GM12864 (cell line): Measurements from ENCODE around the gene TNIK.
"Not testable (repeated sequence)": the region's sequence is repeated elsewhere in the genome, so short reads cannot be mapped to it uniquely, and the experiment has no call there.

Experiments
- DNase-seq: peaks from one replicate; pipeline ENCODE4 v3.0.0-alpha.2; 2011; ENCODE audit warnings: low read depth
- H3K4me3 ChIP-seq: 2 replicates; pipeline ENCODE4 v1.5.1; 2011; ENCODE audit warnings: mild to moderate bottlenecking, low read depth, low read length, control low read depth
- TF ChIP-seq, protein P1 (sequence below): IDR thresholded peaks from 2 replicates; pipeline ENCODE4 v1.5.1; 2011; ENCODE audit warnings: low read depth, mild to moderate bottlenecking, moderate library complexity, low read length, control low read depth, inconsistent platforms; ENCODE audit errors: missing control alignments

TNIK gene

DNA sequence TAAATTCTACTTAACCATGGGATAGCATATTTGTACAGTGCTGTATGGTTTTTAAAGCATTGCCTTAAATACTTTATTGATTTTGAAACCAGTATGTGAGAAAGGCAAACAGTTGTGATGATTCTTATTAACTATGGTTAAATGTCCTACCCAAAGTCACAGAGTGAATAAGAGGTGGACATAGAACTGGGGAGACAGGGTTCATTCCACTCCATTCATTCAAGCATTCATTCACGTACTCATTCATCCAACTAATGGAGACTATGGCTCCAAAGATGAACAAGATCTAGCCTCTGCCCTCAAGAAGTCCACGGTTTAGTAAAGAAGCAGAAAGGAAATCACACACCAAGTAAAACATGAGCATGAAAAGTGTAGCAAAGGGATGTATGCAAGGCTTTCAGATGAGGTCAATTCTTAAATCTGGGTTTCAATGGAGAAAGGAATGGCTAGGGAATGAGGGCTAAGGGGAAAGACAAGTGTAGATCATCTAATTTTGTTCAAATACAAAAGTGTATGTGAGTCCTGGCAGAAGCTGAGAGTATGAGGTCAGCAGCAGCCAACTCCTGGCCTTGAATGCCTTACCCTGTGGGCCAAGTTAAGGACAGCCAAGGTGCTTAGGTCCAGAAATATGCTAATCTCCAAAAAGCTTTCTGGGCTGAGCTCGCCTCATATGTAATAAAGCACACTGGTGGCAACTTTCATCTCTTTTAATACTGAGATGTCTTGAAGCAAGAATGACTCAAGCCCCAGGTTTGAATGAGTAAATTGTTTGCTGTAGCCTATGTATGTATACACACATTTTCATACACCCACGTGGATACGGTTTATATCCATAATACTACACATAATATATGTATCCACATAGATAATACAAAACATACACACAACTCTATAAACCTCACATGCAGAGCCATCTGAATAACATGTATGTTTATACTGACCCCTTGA lies 4.3 kb downstream of the TNIK start:
- TF ChIP-seq, protein P1, sequence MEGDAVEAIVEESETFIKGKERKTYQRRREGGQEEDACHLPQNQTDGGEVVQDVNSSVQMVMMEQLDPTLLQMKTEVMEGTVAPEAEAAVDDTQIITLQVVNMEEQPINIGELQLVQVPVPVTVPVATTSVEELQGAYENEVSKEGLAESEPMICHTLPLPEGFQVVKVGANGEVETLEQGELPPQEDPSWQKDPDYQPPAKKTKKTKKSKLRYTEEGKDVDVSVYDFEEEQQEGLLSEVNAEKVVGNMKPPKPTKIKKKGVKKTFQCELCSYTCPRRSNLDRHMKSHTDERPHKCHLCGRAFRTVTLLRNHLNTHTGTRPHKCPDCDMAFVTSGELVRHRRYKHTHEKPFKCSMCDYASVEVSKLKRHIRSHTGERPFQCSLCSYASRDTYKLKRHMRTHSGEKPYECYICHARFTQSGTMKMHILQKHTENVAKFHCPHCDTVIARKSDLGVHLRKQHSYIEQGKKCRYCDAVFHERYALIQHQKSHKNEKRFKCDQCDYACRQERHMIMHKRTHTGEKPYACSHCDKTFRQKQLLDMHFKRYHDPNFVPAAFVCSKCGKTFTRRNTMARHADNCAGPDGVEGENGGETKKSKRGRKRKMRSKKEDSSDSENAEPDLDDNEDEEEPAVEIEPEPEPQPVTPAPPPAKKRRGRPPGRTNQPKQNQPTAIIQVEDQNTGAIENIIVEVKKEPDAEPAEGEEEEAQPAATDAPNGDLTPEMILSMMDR: no peak
- no peak for DNase-seq
- H3K4me3 ChIP-seq: no peak overlapping the region; the same call in 1 of the 2 replicates

DNA sequence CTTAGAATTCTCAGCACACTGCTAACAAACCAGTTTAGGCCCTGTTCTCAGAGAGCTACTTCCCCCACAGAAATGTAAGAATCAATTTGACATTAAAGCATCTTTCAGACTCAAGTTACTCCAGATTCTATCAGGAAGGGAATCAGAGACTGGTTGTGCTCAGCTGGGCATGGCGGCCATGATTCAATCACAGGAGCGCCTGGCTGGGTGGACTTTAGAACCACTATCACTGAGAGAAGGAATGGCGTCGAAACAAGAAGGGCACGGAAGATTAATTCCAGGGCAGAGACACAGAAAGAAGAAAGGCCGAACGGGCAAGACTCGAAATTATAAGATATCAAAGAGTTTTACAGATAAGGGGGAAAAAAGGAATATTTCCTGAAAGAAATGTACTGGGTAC lies 6.2 kb downstream of the TNIK start:
- no peak overlapping the region for H3K4me3 ChIP-seq
- no peak for DNase-seq
- TF ChIP-seq, protein P1: no peak

DNA sequence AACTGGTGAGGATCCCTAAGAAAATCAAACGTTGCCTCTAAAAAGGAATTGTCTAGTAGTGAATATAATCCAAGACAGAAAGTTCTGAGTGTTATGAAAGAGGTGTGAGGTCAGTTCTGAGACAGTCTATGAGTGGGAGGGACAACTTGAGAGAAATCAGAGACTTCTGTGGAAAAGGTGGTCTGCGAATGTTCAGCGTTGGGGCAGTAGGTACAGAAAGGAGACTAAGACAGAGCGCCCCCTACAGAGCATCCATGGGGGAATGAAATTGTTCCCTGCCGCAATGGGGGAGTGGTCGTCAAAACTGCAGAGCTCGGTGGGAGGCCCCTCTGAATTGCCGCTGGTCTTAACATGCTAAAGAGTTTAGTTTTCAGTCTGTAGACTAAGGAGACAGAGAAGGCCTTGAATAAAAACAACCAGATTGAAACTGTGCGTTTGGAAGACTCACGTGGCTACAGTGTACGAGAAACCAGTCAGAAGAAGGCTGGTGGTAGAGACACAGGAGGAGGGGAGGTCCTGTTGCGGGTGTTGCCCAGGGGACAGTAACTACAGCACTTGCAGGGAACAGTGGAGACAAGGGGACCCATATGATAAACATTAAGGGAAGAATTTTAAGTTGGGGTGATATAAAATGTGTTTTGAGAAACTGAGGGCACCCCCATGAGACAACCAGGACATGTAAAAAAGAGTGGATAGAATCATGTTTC lies 6.9 kb downstream of the TNIK start:
- TF ChIP-seq, protein P1: peak; percentile 23
- H3K4me3 ChIP-seq: no peak overlapping the region
- no peak for DNase-seq

DNA sequence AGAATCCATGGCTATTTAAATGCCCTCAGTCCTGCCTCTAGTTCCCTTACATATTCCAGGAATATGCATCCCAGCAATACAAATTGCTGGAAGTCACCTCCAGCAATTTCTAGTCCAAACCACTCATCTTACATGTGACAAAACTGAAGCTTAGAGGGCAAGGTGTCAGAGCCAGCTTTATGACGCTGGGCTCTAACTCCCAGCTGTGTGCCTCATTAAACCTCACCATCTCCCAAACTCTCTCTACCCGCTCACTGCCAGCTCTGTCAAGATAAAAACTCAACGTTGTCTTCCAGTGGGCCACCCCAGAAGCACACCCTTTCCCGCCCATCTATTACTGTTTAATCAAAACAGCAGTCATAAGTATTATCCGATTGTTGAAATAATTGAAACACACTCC lies 7.9 kb downstream of the TNIK start:
- no peak overlapping the region for H3K4me3 ChIP-seq
- DNase-seq: no peak
- TF ChIP-seq, protein P1: no peak

DNA sequence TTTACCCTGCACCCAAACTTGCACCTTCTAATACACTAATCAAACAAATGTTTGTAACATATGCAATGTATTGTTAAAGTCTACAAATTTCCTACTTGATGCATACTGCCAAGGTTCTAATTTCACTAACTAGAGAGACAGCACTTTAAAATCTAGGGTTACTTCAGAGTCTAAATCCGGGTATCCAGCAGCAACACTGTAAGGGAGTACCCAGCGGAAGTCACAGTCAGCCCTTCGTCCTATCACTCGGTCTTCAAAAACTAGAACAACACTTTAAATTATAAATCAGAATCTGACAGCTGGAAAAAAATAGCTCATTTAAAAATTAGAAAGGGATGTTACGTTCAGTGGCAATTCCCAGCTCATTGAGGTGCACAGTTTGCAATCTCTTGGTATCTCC lies 8.3 kb downstream of the TNIK start:
- DNase-seq: no peak
- H3K4me3 ChIP-seq: no peak overlapping the region
- TF ChIP-seq, protein P1: no peak

DNA sequence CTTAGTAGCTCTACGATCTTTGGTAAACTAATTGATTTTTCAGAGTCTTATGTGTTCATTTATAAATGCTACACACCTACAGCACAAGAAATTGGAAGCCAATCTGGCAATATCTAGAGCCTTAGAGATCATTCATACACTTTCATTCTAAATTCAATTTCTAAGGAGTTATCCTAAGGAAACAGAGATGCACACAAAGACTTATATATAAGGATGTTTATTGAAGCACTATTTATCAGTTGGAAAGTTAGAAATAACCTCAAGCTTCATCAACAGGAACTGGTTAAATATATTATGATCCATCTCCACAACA lies 12.7 kb downstream of the TNIK start:
- DNase-seq, H3K4me3 ChIP-seq: not testable (repeated sequence)

DNA sequence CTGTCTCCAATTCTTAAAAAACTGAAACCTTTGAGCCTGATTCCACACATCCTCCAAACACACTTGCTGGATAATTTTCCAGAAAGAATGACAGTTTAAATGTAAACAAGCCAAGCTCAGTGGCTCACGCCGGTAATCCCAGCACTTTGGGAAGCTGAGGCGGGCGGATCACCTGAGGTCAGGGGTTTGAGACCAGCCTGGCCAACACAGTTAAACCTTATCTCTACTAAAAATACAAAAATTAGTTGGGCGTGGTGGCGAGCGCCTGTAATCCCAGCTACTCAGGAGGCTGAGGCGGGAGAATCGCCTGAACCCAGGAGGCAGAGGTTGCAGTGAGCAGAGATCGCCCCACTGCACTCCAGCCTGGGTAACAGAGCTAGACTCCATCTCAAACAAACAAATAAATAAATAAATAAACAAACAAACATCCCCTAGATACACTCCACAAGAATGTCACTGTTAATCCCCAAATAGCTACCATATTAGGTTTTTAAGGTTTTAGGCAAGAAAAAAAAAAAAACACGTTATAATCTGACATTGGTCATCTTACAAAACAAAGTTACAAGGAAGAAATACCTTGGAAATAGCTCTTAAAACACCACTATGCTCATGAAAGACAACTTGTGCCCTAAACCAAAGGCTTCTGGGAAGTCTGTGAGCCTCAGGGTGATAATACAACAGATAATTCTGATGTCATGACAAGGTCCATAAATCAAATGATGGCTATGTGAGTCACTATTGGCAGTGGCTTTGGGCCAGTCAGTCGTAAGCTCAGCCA lies 13.2 kb downstream of the TNIK start:
- H3K4me3 ChIP-seq: no peak overlapping the region
- DNase-seq: no peak
- TF ChIP-seq, protein P1: no peak
